IMR-90 (cell line): ENCODE data around the gene PFAS.

ENCODE experiments used
- BHLHE40 ChIP-seq: fragments of 150-350 bp; IDR thresholded peaks from 2 replicates; pipeline ENCODE4 v1.6.1; 2016; ENCODE audit warnings: mild to moderate bottlenecking, low read depth, low read length
- CEBPB ChIP-seq: IDR thresholded peaks from 2 replicates; pipeline ENCODE4 v1.6.1; 2012; ENCODE audit warnings: low read depth, low read length, improper control_type of control experiment
- CHD1 ChIP-seq: IDR thresholded peaks from 2 replicates; pipeline ENCODE4 v1.6.1; 2012; ENCODE audit warnings: low read depth, low read length, improper control_type of control experiment
- CTCF ChIP-seq: conservative IDR thresholded peaks from 2 replicates; pipeline ENCODE4 v1.5.1; 2012; ENCODE audit warnings: mild to moderate bottlenecking, low read depth, low read length, improper control_type of control experiment
- MAFK ChIP-seq: IDR thresholded peaks from 2 replicates; pipeline ENCODE4 v1.6.1; 2012; ENCODE audit warnings: low read depth, low read length, improper control_type of control experiment
- MAZ ChIP-seq: IDR thresholded peaks from 2 replicates; pipeline ENCODE4 v1.6.1; 2012; ENCODE audit warnings: low read depth, mild to moderate bottlenecking, low read length, improper control_type of control experiment, moderate library complexity, borderline replicate concordance
- POLR2A ChIP-seq: IDR thresholded peaks from 2 replicates; pipeline ENCODE4 v1.6.1; 2012; ENCODE audit warnings: mild to moderate bottlenecking, low read depth, low read length
- RAD21 ChIP-seq: IDR thresholded peaks from 2 replicates; pipeline ENCODE4 v1.6.1; 2012; ENCODE audit warnings: low read length, improper control_type of control experiment
- RFX5 ChIP-seq: IDR thresholded peaks from 2 replicates; pipeline ENCODE4 v1.8.0; 2012; ENCODE audit warnings: low read depth, mild to moderate bottlenecking, low read length, moderate library complexity
- SMC3 ChIP-seq: fragments of 150-350 bp; IDR thresholded peaks from 2 replicates; pipeline ENCODE4 v1.6.1; 2016; ENCODE audit warnings: low read depth, mild to moderate bottlenecking, antibody characterized with exemption, low read length, moderate library complexity
- USF2 ChIP-seq: fragments of 150-350 bp; IDR thresholded peaks from 2 replicates; pipeline ENCODE4 v1.6.1; 2017; ENCODE audit warnings: mild to moderate bottlenecking, antibody characterized with exemption, low read length, low read depth

- TF ChIP-seq RFX5 (no peak), CTCF (no peak), POLR2A (no peak), USF2 (no peak), RAD21 (no peak), CEBPB (no peak), MAZ (no peak), CHD1 (no peak), MAFK (no peak), BHLHE40 (no peak), SMC3 (no peak)
Measured at GRCh38 chr17:8315764-8316217, 66.7 kb downstream of the PFAS start.
